GM21529 (cell line): Measurements from ENCODE around the gene CACNA2D1.

Experiments used
- ATAC-seq: cut with Tn5 transposase; IDR thresholded peaks from one replicate; pipeline ENCODE4 v1.9.1; 2021; ENCODE audit not compliant: unreplicated experiment

The CACNA2D1 gene

GRCh38 chr7:82289152-82289535, 154.4 kb downstream of the CACNA2D1 start:
- ATAC-seq: no peak

DNA sequence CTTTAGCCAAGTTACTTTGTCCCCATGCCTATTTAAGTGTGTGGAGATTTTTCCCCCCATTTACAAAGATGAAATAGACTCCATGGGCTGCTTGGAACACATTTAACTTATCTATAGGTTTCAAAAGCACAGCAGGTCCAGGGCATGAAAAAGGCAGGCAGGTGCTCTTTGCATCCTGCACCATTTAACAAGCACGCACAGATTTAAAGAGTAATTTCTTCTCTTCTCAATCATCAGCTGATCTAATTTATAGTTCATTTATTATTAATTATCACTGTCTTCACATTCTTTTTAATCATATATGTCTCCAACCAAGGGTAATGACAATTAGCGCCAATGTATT, 156.8 kb downstream of the CACNA2D1 start:
- no peak for ATAC-seq

GRCh38 chr7:82286096-82286797, 157.3 kb downstream of the CACNA2D1 start:
- ATAC-seq: no peak

GRCh38 chr7:82284936-82285519, 158.5 kb downstream of the CACNA2D1 start:
- no peak for ATAC-seq

DNA sequence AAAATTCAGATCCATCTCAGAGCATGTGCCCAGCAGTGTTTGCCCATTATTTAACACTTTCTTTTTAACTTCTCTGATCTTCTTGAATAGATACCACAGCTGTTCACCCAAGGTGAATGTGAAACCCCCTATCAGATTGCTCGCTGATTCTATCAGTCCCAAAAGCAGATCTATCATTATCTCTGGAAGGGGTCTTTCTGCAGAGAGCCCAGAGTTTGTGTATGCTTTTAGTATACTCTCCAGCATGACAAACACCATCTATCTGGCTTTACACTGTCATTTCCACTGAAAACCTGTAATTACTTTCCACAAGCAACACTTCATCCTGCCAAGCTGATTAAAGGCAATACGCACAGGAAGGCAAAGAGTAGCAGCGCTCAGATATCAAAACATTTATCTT, 168.2 kb downstream of the CACNA2D1 start:
- ATAC-seq: no peak

DNA sequence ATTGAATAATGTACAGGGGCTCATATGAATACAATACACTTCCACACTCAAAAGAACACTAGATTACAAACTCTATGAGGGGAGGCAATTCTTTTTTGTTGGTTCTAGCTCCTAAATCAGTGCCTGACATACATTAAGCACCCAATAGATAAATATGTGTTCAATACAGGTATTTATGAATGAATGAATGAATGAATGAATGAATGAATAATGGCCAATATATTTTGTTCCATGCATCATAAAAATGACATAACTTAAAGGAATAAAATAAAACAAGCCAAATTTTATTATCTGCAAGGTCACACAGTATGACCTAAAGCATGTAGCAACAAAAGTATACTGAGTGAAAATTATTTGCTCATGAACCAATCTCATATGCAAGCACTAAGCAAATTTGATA, 168.9 kb downstream of the CACNA2D1 start:
- ATAC-seq: no peak

GRCh38 chr7:82273886-82274285, 169.7 kb downstream of the CACNA2D1 start:
- no peak for ATAC-seq

DNA sequence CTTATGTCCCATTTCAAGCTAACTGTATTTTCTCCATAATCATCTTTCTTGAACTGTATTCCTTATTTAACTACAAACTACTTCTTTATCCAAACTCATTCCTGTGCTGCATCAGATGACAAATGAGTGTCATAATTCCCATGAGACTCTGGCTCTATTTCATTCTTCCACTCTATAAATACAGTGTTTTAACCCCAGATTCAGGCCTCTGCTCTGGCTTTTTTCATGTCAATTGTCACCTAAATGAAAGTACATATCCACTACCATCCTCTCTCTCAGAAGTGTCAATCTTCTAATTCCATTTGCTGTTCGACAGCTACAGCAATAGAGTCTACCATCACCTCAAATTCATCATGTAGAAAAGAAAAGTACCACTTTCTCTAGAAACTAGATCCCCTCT, 172.7 kb downstream of the CACNA2D1 start:
- no peak for ATAC-seq

- no peak for ATAC-seq
Observed at GRCh38 chr7:82268632-82269031, 174.9 kb downstream of the CACNA2D1 start.

DNA sequence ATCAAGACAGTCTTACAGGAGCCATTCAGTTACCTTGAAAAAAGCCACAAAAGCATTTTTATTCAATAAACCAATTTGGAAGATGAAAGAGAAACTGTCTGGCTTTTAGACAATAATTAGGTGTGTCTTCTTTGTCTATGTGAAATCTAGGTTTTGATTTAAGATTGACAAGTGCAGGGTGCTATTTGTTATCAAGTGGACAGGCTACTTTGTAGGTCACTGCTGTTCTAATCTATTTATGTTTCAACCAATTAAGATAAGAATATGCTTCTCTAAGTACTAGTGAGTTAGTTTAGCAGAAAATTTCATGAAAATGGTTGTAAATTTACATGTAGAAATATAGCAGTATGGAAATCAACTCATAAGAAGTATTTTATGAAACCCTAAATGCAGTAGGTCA, 177.5 kb downstream of the CACNA2D1 start:
- no peak for ATAC-seq

GRCh38 chr7:82264783-82265305, 178.7 kb downstream of the CACNA2D1 start:
- ATAC-seq: no peak

DNA sequence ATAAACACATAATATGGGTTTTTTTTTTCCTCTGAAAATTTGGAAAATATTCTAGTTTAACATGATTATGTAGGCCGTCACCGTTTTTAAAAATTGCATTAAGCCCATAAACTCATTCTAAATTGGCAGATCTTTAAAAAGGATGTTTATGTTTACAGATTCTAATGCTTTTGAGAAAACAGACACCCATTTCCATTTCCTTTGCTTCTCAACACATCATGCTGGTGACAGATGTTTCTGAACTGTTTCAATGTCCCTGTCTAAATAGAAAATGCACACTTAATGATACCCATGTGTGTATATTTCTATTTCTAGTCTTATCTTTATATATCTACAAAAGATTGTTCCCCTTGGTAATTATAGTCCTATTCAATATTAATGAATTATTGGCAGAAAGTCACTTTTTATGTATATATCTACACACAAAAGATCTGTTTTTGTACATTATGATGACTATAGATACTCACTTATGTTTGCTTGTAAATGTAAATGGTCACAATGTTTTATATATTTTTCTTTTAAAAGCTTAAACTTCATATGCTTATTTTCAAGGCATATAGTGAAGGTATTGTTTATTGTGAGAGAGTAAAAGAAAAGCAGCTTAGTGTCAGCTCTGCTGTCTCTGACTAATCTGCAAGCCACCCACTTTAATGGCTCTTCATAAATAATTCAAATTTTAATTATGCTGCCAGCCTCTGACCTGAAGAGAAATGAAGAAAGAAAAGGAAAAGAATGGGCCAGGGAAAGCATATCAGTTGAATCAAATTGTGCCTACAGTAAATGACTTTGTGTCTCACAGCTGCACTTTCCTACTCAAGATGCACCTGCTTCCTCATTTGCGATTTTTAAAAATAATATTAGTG, 179.4 kb downstream of the CACNA2D1 start:
- no peak for ATAC-seq

- no peak for ATAC-seq
Observed at GRCh38 chr7:82258181-82258580, 185.4 kb downstream of the CACNA2D1 start.

DNA sequence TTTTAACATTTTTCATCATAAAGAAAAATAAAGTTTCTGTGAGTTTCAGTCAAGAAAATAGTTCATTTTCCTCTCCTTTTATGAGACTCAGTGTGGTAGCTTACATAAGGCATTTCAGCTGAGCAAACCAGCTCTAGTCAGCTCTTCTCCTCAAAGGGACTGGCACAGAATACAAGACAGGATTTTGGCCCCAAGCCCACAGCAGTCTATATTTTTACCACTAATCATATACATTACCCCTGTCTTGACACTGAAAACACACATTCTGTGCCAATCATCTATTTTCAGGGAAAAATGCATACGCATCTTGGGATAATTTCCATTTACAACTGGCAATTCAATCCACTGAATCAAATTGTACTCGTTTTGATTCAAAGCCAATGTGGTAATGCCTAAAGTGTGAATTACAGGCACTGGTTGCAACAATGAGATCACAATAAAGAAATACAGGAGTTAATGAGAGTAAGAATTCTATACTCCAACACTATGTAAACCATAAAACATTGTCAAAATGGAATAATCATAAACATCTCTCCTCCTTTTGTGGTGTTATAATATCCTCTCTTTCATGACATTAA, 186.4 kb downstream of the CACNA2D1 start:
- ATAC-seq: no peak

- no peak for ATAC-seq
Observed at GRCh38 chr7:82255706-82256105, 187.9 kb downstream of the CACNA2D1 start.

GRCh38 chr7:82250598-82250997, 193.0 kb downstream of the CACNA2D1 start:
- ATAC-seq: no peak

- ATAC-seq: no peak
Observed at GRCh38 chr7:82249979-82250378, 193.6 kb downstream of the CACNA2D1 start.

DNA sequence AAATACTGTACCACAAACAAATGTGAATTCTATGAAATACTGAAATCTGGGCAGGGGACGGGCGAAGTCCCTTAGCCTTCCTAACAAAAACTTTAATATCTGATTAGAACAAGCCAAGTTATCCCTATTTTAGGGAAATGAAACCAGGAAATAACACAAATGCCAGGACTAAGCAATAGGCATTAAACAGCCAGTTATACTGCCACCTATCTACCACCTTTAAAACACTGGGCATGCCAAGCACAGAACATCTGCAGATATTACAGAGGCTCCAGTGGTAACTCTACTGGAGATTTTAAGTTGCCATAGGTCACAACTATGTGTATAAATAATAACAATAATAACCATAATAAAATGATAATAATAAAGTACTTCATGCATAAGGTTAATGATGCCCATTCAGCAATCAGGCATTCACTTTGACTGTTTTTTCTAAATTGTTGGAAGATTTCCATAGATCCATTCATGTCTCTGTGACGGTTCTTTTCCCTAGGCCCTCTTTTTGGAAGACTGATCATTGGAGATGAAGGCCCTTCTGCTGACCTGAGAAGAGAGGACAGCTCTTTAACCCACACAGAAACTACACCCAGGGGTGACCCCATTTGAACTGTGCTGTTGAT, 195.7 kb downstream of the CACNA2D1 start:
- ATAC-seq: no peak

- no peak for ATAC-seq
Observed at GRCh38 chr7:82244947-82245517, 198.5 kb downstream of the CACNA2D1 start.

- ATAC-seq: no peak
Observed at GRCh38 chr7:82241356-82241755, 202.2 kb downstream of the CACNA2D1 start.

GRCh38 chr7:82235713-82236112, 207.9 kb downstream of the CACNA2D1 start:
- ATAC-seq: no peak
